ENCODE results near the gene HOXA3.

DNA sequence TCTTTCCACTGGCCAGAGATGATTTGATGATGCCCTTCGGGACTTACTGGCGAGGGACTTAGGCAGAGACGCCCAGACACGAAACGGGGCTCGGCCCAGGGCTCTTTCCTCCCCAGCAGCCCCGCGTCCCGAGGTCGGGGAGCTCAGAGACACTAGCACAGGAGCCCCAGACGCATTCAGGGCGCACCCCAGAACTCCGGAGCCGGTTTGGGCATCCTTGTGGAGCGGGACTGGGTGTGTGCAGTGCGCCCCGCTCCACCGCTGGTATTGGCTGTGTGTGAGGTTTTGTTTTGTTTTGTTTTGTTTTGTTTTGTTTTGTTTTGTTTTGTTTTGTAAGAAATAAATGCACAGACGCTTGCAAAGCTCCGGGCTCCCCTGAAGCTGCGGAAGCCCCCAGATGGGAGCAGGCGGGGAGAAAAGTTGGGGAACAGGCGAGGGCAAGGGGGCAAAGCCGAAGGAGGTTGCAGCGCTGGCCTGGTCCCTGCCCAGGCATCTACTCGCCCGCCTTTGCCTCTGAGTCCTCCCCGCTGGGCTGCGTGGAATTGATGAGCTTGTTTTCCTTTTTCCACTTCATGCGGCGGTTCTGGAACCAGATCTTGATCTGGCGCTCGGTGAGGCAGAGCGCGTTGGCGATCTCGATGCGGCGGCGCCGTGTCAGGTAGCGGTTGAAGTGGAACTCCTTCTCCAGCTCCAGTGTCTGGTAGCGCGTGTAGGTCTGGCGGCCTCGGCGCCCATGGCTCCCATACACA, 7.0 kb downstream of the HOXA3 start:
- TF ChIP-seq, protein P1, sequence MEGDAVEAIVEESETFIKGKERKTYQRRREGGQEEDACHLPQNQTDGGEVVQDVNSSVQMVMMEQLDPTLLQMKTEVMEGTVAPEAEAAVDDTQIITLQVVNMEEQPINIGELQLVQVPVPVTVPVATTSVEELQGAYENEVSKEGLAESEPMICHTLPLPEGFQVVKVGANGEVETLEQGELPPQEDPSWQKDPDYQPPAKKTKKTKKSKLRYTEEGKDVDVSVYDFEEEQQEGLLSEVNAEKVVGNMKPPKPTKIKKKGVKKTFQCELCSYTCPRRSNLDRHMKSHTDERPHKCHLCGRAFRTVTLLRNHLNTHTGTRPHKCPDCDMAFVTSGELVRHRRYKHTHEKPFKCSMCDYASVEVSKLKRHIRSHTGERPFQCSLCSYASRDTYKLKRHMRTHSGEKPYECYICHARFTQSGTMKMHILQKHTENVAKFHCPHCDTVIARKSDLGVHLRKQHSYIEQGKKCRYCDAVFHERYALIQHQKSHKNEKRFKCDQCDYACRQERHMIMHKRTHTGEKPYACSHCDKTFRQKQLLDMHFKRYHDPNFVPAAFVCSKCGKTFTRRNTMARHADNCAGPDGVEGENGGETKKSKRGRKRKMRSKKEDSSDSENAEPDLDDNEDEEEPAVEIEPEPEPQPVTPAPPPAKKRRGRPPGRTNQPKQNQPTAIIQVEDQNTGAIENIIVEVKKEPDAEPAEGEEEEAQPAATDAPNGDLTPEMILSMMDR (IDR thresholded peaks at IDR 0.05): no peak
- TF ChIP-seq POLR2AphosphoS5 (IDR thresholded peaks at IDR 0.05) (no peak), POLR2A (IDR thresholded peaks at IDR 0.05) (no peak), EP300 (IDR thresholded peaks at IDR 0.05) (no peak)
